HUES48 (cell line): Measurements from ENCODE around the gene SMAD2.
A peak's percentile ranks its signal among the peaks of the same experiment; 100 is the strongest.
"Not testable (repeated sequence)": the region's sequence is repeated elsewhere in the genome, so short reads cannot be mapped to it uniquely, and the experiment has no call there.

Source experiments
- H3K27ac ChIP-seq: one replicate; pipeline ENCODE4 v1.7.0; 2013; ENCODE audit warnings: low read depth, low read length, inconsistent platforms
- H3K27me3 ChIP-seq: 2 replicates; pipeline ENCODE4 v1.6.1; 2013; ENCODE audit warnings: mild to moderate bottlenecking, low read length; ENCODE audit not compliant: control insufficient read depth, insufficient read depth
- H3K36me3 ChIP-seq: 2 replicates; pipeline ENCODE4 v1.6.1; 2013; ENCODE audit warnings: low read length; ENCODE audit not compliant: control insufficient read depth, insufficient read depth
- H3K4me1 ChIP-seq: 2 replicates; pipeline ENCODE4 v1.6.1; 2013; ENCODE audit warnings: mild to moderate bottlenecking, low read length; ENCODE audit not compliant: control insufficient read depth, insufficient read depth
- H3K4me3 ChIP-seq: 2 replicates; pipeline ENCODE4 v1.5.1; 2013; ENCODE audit warnings: mild to moderate bottlenecking, low read depth, low read length
- H3K9ac ChIP-seq: 2 replicates; pipeline ENCODE4 v1.6.1; 2013; ENCODE audit warnings: mild to moderate bottlenecking, low read depth, low read length, moderate library complexity
- H3K9me3 ChIP-seq: 2 replicates; pipeline ENCODE4 v1.6.1; 2013; ENCODE audit warnings: low read length; ENCODE audit not compliant: control insufficient read depth, insufficient read depth

Gene SMAD2

GRCh38 chr18:47844828-47845498 is 85.5 kb downstream of the SMAD2 start:
- Histone ChIP-seq H3K4me1 (no peaks in the 10 kb centered on the region), H3K9me3 (no peaks in the 10 kb centered on the region), H3K9ac (no peak overlapping the region), H3K4me3 (no peak overlapping the region), H3K27me3 (no peaks in the 10 kb centered on the region), H3K27ac (no peak overlapping the region), H3K36me3 (peaks cover 86% of the 10 kb centered on the region)

- Histone ChIP-seq H3K36me3 (peaks cover 96% of the 10 kb centered on the region), H3K9ac (no peak overlapping the region), H3K4me1 (no peaks in the 10 kb centered on the region), H3K27ac (no peak overlapping the region), H3K9me3 (no peaks in the 10 kb centered on the region), H3K27me3 (no peaks in the 10 kb centered on the region), H3K4me3 (no peak overlapping the region)
These were observed 87.6 kb downstream of the SMAD2 start for GRCh38 chr18:47842836-47843235.

- H3K27me3 ChIP-seq: no peaks in the 10 kb centered on the region
- H3K9ac ChIP-seq: no peak overlapping the region
- H3K4me1 ChIP-seq: 0 out of 2 replicates have a peak, but pooled peaks cover 2% of the 10 kb centered on the region
- H3K9me3 ChIP-seq: no peaks in the 10 kb centered on the region
- no peak overlapping the region for H3K4me3 ChIP-seq
- H3K36me3 ChIP-seq: peaks cover 87% of the 10 kb centered on the region
- no peak overlapping the region for H3K27ac ChIP-seq
These were observed 92.1 kb downstream of the SMAD2 start for GRCh38 chr18:47838396-47838795.

- H3K4me3 ChIP-seq: no peak overlapping the region
- H3K27me3 ChIP-seq: no peaks in the 10 kb centered on the region
- 0 out of 2 replicates have a peak, but pooled peaks cover 2% of the 10 kb centered on the region for H3K4me1 ChIP-seq
- peaks cover 5% of the 10 kb centered on the region; the same call in 1 of the 2 replicates for H3K9me3 ChIP-seq
- peaks cover 62% of the 10 kb centered on the region for H3K36me3 ChIP-seq
- no peak overlapping the region for H3K9ac ChIP-seq
- no peak overlapping the region for H3K27ac ChIP-seq
These were observed 98.1 kb downstream of the SMAD2 start for GRCh38 chr18:47832348-47832747.

- Histone ChIP-seq H3K9ac (no peak overlapping the region), H3K36me3 (peaks cover 64% of the 10 kb centered on the region), H3K27ac (no peak overlapping the region), H3K27me3 (no peaks in the 10 kb centered on the region), H3K4me3 (no peak overlapping the region), H3K9me3 (peaks cover 5% of the 10 kb centered on the region; the same call in 1 of the 2 replicates), H3K4me1 (0 out of 2 replicates have a peak, but pooled peaks cover 2% of the 10 kb centered on the region)
These were observed 99.1 kb downstream of the SMAD2 start for GRCh38 chr18:47831351-47831750.

GRCh38 chr18:47830772-47831171 is 99.7 kb downstream of the SMAD2 start:
- Histone ChIP-seq H3K9me3 (peaks cover 5% of the 10 kb centered on the region; the same call in 1 of the 2 replicates), H3K9ac (no peak overlapping the region), H3K4me1 (0 out of 2 replicates have a peak, but pooled peaks cover 2% of the 10 kb centered on the region), H3K36me3 (peaks cover 65% of the 10 kb centered on the region), H3K4me3 (no peak overlapping the region), H3K27ac (no peak overlapping the region), H3K27me3 (no peaks in the 10 kb centered on the region)

- peaks cover 5% of the 10 kb centered on the region; the same call in 1 of the 2 replicates for H3K9me3 ChIP-seq
- peaks cover 61% of the 10 kb centered on the region for H3K36me3 ChIP-seq
These were observed 100.6 kb downstream of the SMAD2 start for GRCh38 chr18:47829831-47830230.

GRCh38 chr18:47828031-47828430 is 102.4 kb downstream of the SMAD2 start:
- not testable (repeated sequence) for H3K4me3 ChIP-seq, H3K4me1 ChIP-seq, H3K27me3 ChIP-seq, H3K9me3 ChIP-seq, H3K27ac ChIP-seq, H3K9ac ChIP-seq
- H3K36me3 ChIP-seq: peaks cover 44% of the 10 kb centered on the region

More at GRCh38 chr18:47829831-47830230, 100.6 kb downstream of the SMAD2 start:
- H3K4me1 ChIP-seq: 0 out of 2 replicates have a peak, but pooled peaks cover under 1% of the 10 kb centered on the region
- no peak overlapping the region for H3K9ac ChIP-seq
- H3K4me3 ChIP-seq: no peak overlapping the region
- no peak overlapping the region for H3K27ac ChIP-seq
- H3K27me3 ChIP-seq: no peaks in the 10 kb centered on the region

GRCh38 chr18:47826157-47827074 is 104.0 kb downstream of the SMAD2 start:
- no peak overlapping the region for H3K27ac ChIP-seq
- H3K36me3 ChIP-seq: peaks cover 29% of the 10 kb centered on the region
- H3K9me3 ChIP-seq: peaks cover 5% of the 10 kb centered on the region; the same call in 1 of the 2 replicates
- H3K4me3 ChIP-seq: no peak overlapping the region
- H3K9ac ChIP-seq: no peak overlapping the region
- no peaks in the 10 kb centered on the region for H3K27me3 ChIP-seq
- H3K4me1 ChIP-seq: no peaks in the 10 kb centered on the region

- peaks cover 23% of the 10 kb centered on the region for H3K4me1 ChIP-seq
- H3K36me3 ChIP-seq: peaks cover 5% of the 10 kb centered on the region; the same call in 1 of the 2 replicates
- H3K9me3 ChIP-seq: no peaks in the 10 kb centered on the region
- H3K27me3 ChIP-seq: no peaks in the 10 kb centered on the region
- H3K4me3 ChIP-seq: no peak overlapping the region
- H3K9ac ChIP-seq: no peak overlapping the region
- no peak overlapping the region for H3K27ac ChIP-seq
These were observed 109.1 kb downstream of the SMAD2 start for GRCh38 chr18:47821314-47821713.

GRCh38 chr18:47817795-47818077 is 112.7 kb downstream of the SMAD2 start:
- Histone ChIP-seq H3K36me3 (no peaks in the 10 kb centered on the region), H3K9ac (no peak overlapping the region), H3K9me3 (no peaks in the 10 kb centered on the region), H3K4me1 (peaks cover 34% of the 10 kb centered on the region), H3K27me3 (no peaks in the 10 kb centered on the region), H3K4me3 (peak overlapping the region; percentile 29; the same call in 1 of the 2 replicates), H3K27ac (peak overlapping the region; percentile 83)
